ENCODE data around the gene ARL6IP5.

GRCh38 chr3:69099576-69099975, 14.8 kb downstream of the ARL6IP5 start:
- no peak for TF ChIP-seq CTCF (IDR thresholded peaks at IDR 0.05)
- TF ChIP-seq POLR2A (IDR thresholded peaks at IDR 0.05): no peak
